Tongue (tissue), 2 donors: ENCODE results near the gene FKBP15. TPM values are rescaled to one million over a fixed set of nuclear protein-coding genes. Genes with fewer than 3 reads are reported as not detected.
A peak's percentile ranks its signal among the peaks of the same experiment; 100 is the strongest.

Source experiments
- DNase-seq: peaks from one replicate; pipeline ENCODE4 v3.0.0-alpha.2; 2015
- total RNA-seq: library from RNA; depleted of rRNA; stranded (reverse); fragments of >200 nt; gene quantifications from one replicate; pipeline ENCODE4 v1.2.3, GENCODE V29; 2014

Gene FKBP15
- total RNA-seq, 1 donor from 2014 or later = 26.3 TPM

DNA sequence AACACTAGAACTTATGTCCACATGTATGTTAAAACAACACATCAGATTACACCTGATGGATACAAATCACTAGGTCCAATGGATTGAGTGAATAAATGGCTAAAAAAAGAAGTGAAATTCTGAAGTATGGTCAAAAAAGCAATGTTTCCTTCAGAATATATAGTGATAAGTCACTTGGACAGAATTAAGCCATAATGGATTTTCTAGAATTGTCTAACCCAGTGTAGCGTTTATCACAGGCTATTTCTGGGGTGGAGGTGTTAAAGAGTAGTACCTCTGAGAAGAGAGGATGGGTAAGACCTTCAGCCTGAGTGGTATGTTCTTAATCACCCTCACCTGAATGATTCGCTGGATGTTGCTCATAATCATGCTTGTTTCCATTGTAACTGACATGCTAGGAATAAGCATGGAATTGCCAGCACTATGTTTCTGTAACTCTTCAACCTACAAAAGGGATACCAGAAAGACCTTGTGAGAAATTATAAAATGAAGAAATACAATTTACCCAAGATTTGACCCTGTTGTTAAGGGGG lies 37.1 kb downstream of the FKBP15 start:
- no peak for DNase-seq

GRCh38 chr9:113181165-113181564 lies 39.9 kb downstream of the FKBP15 start:
- DNase-seq = no peak

DNA sequence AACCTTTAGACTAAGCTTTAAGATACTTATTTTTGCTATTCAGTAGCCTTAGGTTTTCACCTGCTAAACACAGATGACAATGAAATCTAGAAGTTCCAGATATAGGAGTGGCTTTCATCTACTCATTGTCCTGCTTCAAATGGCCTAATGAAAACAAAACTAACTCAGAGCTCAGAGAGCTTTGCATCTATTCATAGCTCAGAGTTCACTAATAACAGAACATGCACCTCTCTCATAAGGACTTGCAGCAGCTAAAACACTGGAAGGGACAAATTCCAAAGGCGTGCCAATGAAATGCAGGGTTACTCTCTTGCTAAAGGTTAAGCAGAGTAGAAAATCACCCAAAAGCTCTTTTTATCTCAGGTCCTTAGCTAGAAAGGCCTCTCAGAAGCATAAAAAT lies 41.2 kb downstream of the FKBP15 start:
- DNase-seq = no peak

GRCh38 chr9:113178087-113178486 lies 43.0 kb downstream of the FKBP15 start:
- DNase-seq = no peak

- DNase-seq = no peak
Measured at GRCh38 chr9:113177251-113177650, 43.8 kb downstream of the FKBP15 start.

DNA sequence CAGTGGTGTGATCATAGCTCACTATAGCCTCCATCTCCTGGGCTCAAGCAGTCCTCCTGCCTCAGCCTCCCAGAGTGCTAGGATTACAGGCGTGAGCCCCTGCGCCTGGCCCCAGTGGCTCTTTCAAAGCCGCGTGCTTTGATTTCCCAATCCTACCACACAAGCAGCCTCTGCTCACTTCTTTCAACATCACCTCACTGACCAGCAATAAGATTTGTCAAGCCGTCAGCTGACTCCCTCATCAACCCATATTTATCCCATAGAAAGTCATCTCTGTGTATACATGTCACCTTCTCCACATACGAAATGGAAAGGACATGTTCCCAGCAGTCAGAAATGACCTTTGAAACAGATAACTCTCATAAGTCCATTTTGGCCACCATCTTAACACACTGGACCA lies 44.3 kb downstream of the FKBP15 start:
- DNase-seq = no peak

- no peak for DNase-seq
Measured at GRCh38 chr9:113173341-113173740, 47.7 kb downstream of the FKBP15 start.

DNA sequence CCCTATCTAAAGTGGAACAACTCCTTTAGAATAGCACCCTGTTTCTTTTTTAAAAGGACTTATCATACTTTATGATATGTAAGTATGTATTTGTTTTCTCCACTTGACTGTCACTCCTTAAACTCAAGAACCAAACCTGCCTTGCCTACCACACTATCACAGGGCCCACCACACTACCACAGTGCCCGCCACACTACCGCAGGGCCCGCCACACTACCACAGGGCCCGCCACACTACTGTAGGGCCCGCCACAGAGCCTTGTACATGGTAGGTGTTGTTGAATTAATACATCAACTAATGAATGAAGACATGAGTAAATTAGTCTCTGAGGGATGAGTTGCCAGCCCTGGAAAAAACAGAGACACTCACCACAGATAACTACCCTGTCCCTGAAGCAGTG lies 52.3 kb downstream of the FKBP15 start:
- DNase-seq = no peak

GRCh38 chr9:113166039-113166438 lies 55.0 kb downstream of the FKBP15 start:
- DNase-seq = no peak

DNA sequence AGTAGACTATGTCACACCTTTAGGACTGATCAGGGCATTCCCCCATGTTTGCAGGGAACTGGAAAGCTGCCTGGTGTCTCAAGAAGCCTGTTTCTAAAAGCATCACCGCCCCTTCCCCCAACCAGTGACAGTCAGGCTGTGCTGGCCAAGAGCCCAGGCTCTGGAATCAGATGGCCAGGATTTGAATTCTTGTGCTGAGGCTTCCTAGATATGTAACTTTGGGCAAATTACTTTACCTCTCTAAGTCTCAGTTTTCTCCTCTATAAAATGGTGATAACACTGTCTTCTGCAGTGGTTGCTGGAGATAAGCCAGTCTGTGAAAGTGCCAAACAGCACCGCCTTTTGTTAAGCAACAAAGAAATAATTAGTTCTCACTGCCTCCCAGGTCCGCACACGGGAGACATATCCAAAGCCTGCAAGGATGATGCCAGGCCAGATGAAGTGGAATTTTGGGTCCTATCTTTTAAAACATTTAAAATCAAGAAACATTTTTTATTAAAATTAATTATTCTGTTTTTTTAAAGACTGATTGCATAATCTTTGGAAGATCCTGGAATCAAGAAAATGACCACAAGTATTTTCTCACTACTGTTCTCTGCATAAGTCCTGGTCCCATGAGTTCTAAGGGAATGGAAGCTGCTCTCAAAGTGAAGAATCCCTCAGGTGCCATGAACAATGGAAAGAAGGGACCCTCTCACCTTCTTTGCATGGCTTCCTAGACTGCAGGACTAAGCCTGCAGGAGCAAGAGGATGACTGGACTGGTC lies 56.4 kb downstream of the FKBP15 start:
- no peak for DNase-seq

DNA sequence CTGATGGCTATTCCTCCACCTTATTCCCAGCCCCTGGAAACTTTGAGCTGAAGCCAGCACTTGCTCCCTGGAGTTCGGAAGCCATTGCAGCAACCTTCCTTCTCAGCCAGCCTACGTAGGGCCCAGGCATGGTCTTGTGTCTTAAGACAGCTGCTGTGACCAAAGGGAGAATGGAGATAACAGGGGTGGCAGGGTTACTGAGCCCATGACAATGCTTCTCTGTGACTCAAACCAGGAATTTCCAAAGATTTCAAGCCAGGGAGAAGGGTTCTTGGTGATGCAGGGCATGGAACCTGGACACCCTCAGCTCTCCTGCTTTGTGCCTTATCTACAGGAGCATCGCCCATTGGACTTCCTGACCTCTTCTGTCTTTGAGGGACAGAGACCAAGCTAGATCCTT lies 58.1 kb downstream of the FKBP15 start:
- DNase-seq = no peak

GRCh38 chr9:113160571-113160970 lies 60.5 kb downstream of the FKBP15 start:
- no peak for DNase-seq

DNA sequence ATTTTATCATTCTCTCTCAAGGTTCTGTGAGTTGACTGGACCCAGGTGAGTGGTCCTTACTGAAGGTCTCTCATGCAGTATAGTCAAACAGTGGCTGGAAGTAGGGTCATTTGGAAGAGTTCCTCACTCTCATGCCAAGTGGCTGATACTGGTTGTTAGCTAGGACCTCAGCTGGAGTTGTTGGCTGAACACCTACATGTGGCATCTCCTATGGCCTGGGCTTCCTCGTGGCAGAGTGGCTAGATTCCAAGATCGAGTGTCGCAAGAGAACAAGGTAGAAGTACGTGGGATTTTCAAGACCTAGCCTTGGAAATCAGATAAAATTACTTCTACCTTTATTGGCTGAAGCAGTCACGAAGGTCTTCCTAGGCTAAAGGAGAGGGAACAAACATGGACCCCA lies 62.6 kb downstream of the FKBP15 start:
- DNase-seq = no peak

GRCh38 chr9:113156880-113157279 lies 64.2 kb downstream of the FKBP15 start:
- no peak for DNase-seq

DNA sequence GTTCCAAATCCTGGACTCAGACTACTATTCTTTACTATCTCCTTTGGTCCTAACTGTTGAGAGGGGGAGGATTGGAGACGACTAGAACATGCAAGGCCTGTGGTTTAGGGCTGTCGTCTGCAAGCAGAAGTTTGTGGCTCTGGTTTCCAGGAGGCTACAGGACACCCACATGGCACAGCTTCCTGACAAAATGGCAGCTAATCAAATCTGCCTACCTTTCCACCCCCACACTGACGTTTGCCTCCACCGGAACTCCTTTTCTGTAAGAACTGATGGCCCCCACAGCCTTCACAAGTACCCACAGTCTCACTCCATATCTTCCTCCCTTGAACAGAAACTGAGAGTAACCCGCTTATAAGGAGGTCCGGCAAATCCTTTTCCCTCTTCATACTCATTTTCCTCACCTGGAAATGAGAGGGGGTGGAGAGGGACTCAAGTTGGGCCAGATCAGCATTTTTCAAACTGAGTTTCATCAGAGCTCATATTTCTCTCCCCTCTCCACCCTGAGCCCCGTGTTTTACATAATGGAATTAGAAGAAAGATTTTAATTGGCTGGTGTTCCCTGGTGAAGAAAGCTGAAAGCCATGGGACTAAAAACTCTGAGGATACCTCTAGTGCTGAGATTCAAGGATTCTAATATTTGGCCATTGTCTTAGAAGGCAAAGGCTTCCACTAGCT lies 65.0 kb downstream of the FKBP15 start:
- DNase-seq = no peak

DNA sequence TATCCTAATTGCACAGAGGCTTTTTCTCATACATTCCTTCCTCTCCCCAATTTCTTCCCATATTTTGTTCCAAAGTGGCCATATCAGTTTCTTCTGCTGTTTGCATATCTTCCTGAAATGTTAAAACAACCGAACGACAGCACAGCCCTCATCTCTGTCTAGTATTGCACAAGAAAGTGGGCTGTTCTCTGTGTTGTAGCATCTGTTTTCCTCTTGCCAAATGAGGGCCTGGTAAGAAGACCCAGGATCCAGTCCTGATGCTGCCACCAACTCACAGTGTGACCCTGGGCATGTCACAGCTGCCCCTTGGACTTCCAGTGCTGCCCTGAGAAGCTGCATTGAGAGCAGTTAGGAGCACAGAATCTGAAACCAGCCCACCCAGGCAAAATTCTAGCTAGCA lies 66.1 kb downstream of the FKBP15 start:
- no peak for DNase-seq

GRCh38 chr9:113154471-113154870 lies 66.6 kb downstream of the FKBP15 start:
- peak; percentile 78 for DNase-seq

DNA sequence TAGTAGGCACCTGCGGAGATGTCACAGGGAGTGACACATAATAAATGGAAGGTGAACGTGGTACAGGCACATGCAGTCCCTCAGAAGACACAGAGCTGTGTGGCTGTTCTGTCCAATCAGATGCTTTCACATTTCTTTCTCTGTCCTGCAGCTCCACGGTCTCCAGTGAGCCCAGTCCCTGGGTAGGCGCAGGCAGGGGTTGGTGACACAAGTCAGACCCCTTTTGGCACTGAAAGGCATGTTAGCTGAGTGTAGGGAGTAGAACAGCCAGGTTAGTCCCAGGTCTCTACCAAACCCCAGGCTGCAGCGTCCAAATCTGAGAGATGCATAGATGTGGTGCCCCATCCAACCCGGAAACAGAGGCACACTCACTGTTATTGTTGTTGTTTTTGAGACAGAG lies 67.5 kb downstream of the FKBP15 start:
- no peak for DNase-seq

DNA sequence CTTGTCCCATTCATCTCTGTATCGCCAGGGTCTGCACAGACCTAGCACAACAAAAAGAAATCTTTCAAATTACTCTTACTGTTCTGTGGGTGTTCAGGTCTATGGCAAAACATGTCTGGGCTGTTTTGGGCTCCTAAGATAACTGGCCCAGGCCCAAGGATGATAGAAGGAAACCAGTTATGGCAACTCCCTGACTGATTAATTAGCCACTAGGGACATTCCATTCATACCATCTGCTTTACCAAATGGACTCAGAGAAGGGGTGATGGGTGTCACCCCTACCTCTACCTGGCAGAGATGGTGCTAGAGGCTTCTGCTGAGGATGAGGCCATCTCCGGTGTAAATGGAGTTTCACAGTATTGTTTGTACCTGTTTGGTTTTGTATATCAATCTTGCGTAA lies 68.4 kb downstream of the FKBP15 start:
- DNase-seq = no peak

DNA sequence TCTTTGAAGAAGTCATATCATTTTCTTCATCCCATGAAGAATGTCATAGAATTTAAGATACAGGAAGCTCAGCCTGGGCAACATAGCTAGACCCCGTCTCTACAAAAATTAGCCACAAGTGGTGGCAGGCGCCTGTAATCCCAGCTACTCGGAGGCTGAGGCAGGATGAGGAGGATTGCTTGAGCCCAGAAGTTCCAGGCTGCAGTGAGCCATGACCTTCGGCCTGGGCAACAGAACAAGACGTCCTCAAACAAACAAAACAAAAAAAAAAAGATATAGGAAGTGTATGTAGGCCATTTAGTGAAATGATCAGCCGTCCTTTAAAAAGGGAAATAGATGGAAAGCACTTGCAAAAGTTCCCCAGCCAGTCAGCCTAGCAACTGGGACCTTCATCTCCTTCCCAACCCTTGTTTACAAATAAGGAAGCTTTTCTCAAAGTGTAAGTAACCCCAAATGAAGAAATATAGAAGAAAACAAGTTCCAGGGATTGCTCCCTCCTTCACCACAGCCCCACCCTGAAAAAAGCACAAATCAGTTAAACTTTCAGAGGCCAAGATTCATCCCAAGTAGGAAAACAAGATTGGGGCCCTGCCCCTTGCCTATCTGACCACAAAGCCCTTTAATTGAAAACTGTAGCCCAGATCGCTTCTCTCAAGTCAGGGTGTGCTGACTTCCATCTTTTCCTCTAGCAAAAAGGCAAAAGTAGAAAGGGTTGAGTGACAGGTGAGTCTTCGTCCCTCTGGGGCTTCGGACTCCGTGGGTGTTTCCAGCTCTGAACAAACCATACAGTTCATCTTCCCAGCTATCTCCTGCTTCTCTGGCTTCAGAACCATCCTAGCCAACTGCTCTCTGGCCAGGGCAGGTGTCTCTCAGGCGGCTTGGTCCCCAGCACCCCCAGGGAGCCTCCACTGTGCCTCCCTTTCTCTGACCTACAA lies 69.1 kb downstream of the FKBP15 start:
- DNase-seq = no peak

DNA sequence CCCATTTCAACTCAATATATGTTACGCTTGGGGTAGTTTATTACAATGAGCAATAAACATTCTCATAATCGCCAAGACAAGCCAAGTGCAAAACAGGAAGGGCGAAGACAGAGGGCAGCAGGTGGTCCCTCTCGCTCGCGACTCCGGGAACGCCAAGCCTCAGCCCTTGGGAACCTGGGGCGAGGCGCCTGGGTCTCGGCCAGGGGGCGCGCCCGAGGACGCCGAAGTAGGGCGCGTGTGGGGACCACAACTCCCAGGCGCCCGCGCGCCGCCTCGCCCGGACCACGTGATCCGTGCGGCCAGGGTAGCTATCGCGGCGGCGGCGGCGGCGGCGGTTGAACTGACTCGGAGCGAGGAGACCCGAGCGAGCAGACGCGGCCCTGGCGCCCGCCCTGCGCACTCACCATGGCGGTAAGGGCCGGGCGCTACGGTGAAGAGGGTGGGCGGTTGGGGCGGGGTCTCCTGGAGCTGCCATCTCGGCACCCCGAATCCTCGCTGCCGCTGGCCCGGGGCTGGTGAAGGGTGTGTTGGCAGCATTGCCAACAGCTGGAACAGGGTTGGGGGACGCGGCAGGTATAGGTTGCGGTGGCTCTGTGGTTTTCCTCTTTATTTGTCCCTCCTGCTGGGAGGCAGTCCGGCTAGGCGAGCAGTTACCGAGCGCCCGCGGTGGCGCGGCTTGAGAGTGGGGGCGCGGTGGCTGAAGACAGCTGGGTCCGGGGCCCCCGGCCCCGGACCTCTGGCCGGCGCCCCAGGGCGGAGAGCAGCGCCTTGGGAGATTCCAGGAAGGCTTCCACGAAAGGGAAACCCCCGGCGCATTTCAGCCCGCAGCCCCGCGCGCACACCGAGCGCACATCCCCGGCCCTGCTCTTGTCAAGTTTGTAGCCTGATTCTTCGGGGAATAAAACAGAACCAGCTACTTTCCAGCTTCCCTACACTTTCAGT lies 70.1 kb downstream of the FKBP15 start, which contains the start of gene SLC31A2:
TSS of gene SLC31A2 (plus strand) at position 338 of the 942 bp plus-strand sequence. CDS start at position 406, 68 bp downstream.
- DNase-seq = peak; percentile 94
